Testis (tissue), 2 donors: Measurements from ENCODE around the gene ARL6IP6.

Experiments
- CTCF ChIP-seq, 3 experiments: fragments of 450-650 bp in 2 of 3; fragments of 200-600 bp in 1 of 3; sonication (generic) in 1 of 3; IDR thresholded peaks; one replicate each; pipeline ENCODE4 v1.5.1; 2016 to 2019; ENCODE audit warnings: antibody characterized with exemption in 3 of 3, mild to moderate bottlenecking in 2 of 3, moderate library complexity in 1 of 3
- POLR2A ChIP-seq: fragments of 450-650 bp; IDR thresholded peaks from one replicate; pipeline ENCODE4 v1.6.1; 2017; ENCODE audit warnings: antibody characterized with exemption, mild to moderate bottlenecking, moderate library complexity

- TF ChIP-seq CTCF (IDR thresholded peaks at IDR 0.05) (no peak), POLR2A (no peak)
Measured at GRCh38 chr2:152766928-152767327, 48.5 kb downstream of the ARL6IP6 start.
